Caco-2 (cell line): ENCODE data around the gene CCNL2. TPM values are rescaled to one million over a fixed set of nuclear protein-coding genes. Genes with fewer than 3 reads are reported as not detected.

Experiments
- BruUV-seq: library from RNA; stranded (reverse); fragments of 400-500 nt; replicated peaks from 2 replicates; lab custom pipeline; 2021; lab: Mats Ljungman, UMichigan
- CTCF ChIA-PET: fragments of 300-600 bp; sonication (Branson Sonifier 250); formaldehyde crosslinking; loops from one replicate; lab custom pipeline; 2022; ENCODE audit warnings: antibody characterized with exemption; lab: Charles Lee
- POLR2A ChIA-PET: fragments of 300-600 bp; sonication (Branson Sonifier 250); formaldehyde crosslinking; loops from one replicate; lab custom pipeline; 2022; ENCODE audit warnings: antibody characterized with exemption; lab: Charles Lee
- DNase-seq, 2 experiments: peaks; one replicate each; pipeline versions ENCODE4 v3.0.0 to v3.0.0-alpha.2; 2020 to 2022
- H3K27me3 ChIP-seq: replicated peaks from 2 replicates; pipeline ENCODE4 v1.6.0; 2011; ENCODE audit warnings: low read length; ENCODE audit not compliant: control insufficient read depth, insufficient read depth
- H3K36me3 ChIP-seq: 2 replicates; pipeline ENCODE4 v1.5.1; 2011; ENCODE audit warnings: low read length; ENCODE audit not compliant: control insufficient read depth, insufficient read depth
- H3K4me1 ChIP-seq: fragments of 250-450 bp; sonication (Bioruptor Pico); 2 replicates; pipeline ENCODE4 v1.5.1; 2020; ENCODE audit warnings: mild to moderate bottlenecking
- H3K4me3 ChIP-seq: 2 replicates; pipeline ENCODE4 v1.5.1; 2011; ENCODE audit warnings: low read depth, mild to moderate bottlenecking, control low read depth, low read length
- H3K9me3 ChIP-seq: fragments of 250-450 bp; sonication (Bioruptor Pico); 2 replicates; pipeline ENCODE4 v1.5.1; 2020; ENCODE audit warnings: mild to moderate bottlenecking, moderate library complexity
- H3K27ac Mint-ChIP-seq: one replicate; pipeline ENCODE4 v1.8.0; 2022; ENCODE audit warnings: mixed read lengths; ENCODE audit not compliant: unreplicated experiment
- H3K27me3 Mint-ChIP-seq: one replicate; pipeline ENCODE4 v1.8.0; 2022; ENCODE audit warnings: mixed read lengths; ENCODE audit not compliant: insufficient read depth, unreplicated experiment
- H3K36me3 Mint-ChIP-seq: one replicate; pipeline ENCODE4 v1.8.0; 2022; ENCODE audit warnings: mild to moderate bottlenecking, mixed read lengths; ENCODE audit not compliant: insufficient read depth, unreplicated experiment
- H3K4me1 Mint-ChIP-seq: one replicate; pipeline ENCODE4 v1.8.0; 2022; ENCODE audit warnings: low read depth, mixed read lengths; ENCODE audit not compliant: unreplicated experiment
- H3K4me3 Mint-ChIP-seq: one replicate; pipeline ENCODE4 v1.8.0; 2022; ENCODE audit warnings: mild to moderate bottlenecking, moderate library complexity, mixed read lengths; ENCODE audit not compliant: unreplicated experiment
- H3K9me3 Mint-ChIP-seq: one replicate; pipeline ENCODE4 v1.8.0; 2022; ENCODE audit warnings: mixed read lengths; ENCODE audit not compliant: unreplicated experiment
- CTCF ChIP-seq, 2 experiments: fragments of 200-600 bp in 1 of 2; IDR thresholded peaks; 1 replicate in 1 of 2; 2 replicates in 1 of 2; pipeline versions ENCODE4 v1.5.1 to v1.8.0; 2011 to 2022; ENCODE audit warnings: antibody characterized with exemption in 1 of 2, control low read depth in 1 of 2, inconsistent platforms in 1 of 2, low read depth in 1 of 2, low read length in 1 of 2, mild to moderate bottlenecking in 1 of 2, moderate library complexity in 1 of 2; ENCODE audit not compliant: insufficient read depth in 1 of 2, severe bottlenecking in 1 of 2, unreplicated experiment in 1 of 2
- intact Hi-C: fragments of 100-400 bp; cut with micrococcal nuclease; formaldehyde crosslinking; loops from one replicate; pipeline ENCODE4 v1.10.0; 2022; ENCODE audit not compliant: unreplicated experiment
- total RNA-seq: library from RNA; stranded (reverse); gene quantifications from 2 replicates; pipeline ENCODE4 v1.2.3, GENCODE V29; 2022

Gene CCNL2
- total RNA-seq, 1 experiment from 2014 or later, result 147 TPM

GRCh38 chr1:1431845-1432273 is 32.7 kb upstream of the CCNL2 start:
- Mint-ChIP-seq H3K4me1 (peaks cover 5% of the 10 kb centered on the region), H3K36me3 (peaks cover 8% of the 10 kb centered on the region), H3K27ac (peak overlapping the region; percentile 89), H3K9me3 (no peaks in the 10 kb centered on the region), H3K4me3 (peak overlapping the region; percentile 55), H3K27me3 (no peaks in the 10 kb centered on the region)
- H3K4me1 ChIP-seq, result peaks cover 57% of the 10 kb centered on the region
- no peaks in the 10 kb centered on the region for H3K9me3 ChIP-seq
- intact Hi-C loops, result loop anchor here (5.0 kb wide), 1 partner anchor 35 kb away; the partner anchor contains the start of gene CCNL2
- TF ChIP-seq CTCF (IDR thresholded peaks at IDR 0.05; ENCODE audit: insufficient read depth in 1 of 2, low read depth in 1 of 2, low read length in 1 of 2, severe bottlenecking in 1 of 2, unreplicated experiment in 1 of 2), result no peak
- H3K4me3 ChIP-seq, result no peak overlapping the region
- no TSS peak for BruUV-seq
- CTCF ChIA-PET, result interaction anchor here (0.6 kb wide), 1 partner anchor 39 kb away, joined by 3 read pairs; no protein-coding TSS in a partner anchor
- peak; percentile 83 to 88 for DNase-seq
- no peaks in the 10 kb centered on the region for H3K27me3 ChIP-seq
- no peaks in the 10 kb centered on the region for H3K36me3 ChIP-seq
- POLR2A ChIA-PET, result interaction anchor here (0.6 to 1.9 kb wide), 2 partner anchors 15 to 24 kb away, joined by 6 to 8 read pairs; no protein-coding TSS in a partner anchor

- Mint-ChIP-seq H3K27ac (peak overlapping the region; percentile 89), H3K9me3 (no peaks in the 10 kb centered on the region), H3K4me1 (peaks cover 5% of the 10 kb centered on the region), H3K36me3 (peaks cover 8% of the 10 kb centered on the region), H3K27me3 (no peaks in the 10 kb centered on the region), H3K4me3 (peak overlapping the region; percentile 55)
- peaks cover 59% of the 10 kb centered on the region for H3K4me1 ChIP-seq
- intact Hi-C loops, result loop anchor here (5.0 kb wide), 1 partner anchor 34 kb away; the partner anchor contains the start of gene CCNL2
- no TSS peak for BruUV-seq
- DNase-seq, result no peak
- TF ChIP-seq CTCF (IDR thresholded peaks at IDR 0.05; ENCODE audit: insufficient read depth in 1 of 2, low read depth in 1 of 2, low read length in 1 of 2, severe bottlenecking in 1 of 2, unreplicated experiment in 1 of 2), result no peak
- no peaks in the 10 kb centered on the region for H3K27me3 ChIP-seq
- H3K36me3 ChIP-seq, result no peaks in the 10 kb centered on the region
- ChIA-PET POLR2A (interaction anchor here (1.9 kb wide), 1 partner anchor 23 kb away, joined by 8 read pairs; no protein-coding TSS in a partner anchor), CTCF (interaction anchor here (0.6 kb wide), 1 partner anchor 39 kb away, joined by 3 read pairs; no protein-coding TSS in a partner anchor)
- no peaks in the 10 kb centered on the region for H3K9me3 ChIP-seq
- H3K4me3 ChIP-seq, result no peak overlapping the region
Observed at GRCh38 chr1:1430992-1431844, 32.1 kb upstream of the CCNL2 start.
